HTR-8/SVneo (cell line): ENCODE measurements around the gene FAM210A.
"Not testable (repeated sequence)": the region's sequence is repeated elsewhere in the genome, so short reads cannot be mapped to it uniquely, and the experiment has no call there.

Source experiments
- DNase-seq: peaks from one replicate; pipeline ENCODE4 v3.0.0; 2011; ENCODE audit warnings: low spot score, mixed read lengths; ENCODE audit not compliant: insufficient read length
- FAIRE-seq: peaks from 2 replicates; lab custom pipeline; 2011; peaks lifted over from hg19 to GRCh38; lab: Jason Lieb, UNC

Gene FAM210A

DNA sequence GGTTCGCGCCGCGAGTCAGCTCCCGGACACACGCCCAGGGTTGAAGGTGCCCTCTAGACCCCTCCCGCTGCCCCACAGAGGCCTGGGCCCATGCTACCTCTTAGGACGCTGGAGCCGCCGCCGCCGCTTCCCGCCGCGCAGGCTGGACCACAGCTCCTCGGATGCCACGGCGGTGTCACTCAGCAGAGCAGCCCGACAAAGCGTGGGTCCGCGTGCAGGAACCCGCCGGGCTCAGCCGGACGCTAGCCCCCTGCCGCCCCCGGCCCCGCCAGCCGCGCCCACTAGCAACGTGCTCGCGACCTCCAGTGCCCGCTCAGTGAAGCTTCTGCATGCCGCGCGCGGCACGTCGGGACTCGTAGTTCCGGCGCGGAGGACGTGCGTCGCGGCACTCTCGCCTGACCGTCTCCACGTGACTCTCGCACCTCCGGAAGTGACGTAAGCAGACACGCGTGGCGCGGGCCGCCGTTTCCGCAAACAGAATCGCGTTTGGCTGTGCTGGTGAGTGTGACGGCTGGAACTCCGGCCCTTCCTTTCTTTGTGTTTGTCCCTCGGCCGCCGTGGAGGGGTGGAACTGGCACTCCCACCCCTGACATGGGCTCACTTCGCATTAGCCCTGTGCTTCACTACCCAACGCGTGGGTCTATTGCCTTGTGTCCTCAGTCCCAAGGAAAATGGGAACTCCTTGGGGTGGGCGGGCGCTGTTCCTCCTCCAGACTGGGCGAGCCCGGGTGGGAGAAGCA lies at the start of gene FAM210A, which contains the start of gene RNMT:
Gene FAM210A (minus strand): TSS at position 327 of the 740 bp plus-strand sequence. CDS start 44,481 bp downstream, outside the sequence.
Gene RNMT (plus strand): TSS at position 442 of the 740 bp plus-strand sequence. CDS start 4,845 bp downstream, outside the sequence.
- DNase-seq: peak; percentile 85
- peak; percentile 79 for FAIRE-seq

DNA sequence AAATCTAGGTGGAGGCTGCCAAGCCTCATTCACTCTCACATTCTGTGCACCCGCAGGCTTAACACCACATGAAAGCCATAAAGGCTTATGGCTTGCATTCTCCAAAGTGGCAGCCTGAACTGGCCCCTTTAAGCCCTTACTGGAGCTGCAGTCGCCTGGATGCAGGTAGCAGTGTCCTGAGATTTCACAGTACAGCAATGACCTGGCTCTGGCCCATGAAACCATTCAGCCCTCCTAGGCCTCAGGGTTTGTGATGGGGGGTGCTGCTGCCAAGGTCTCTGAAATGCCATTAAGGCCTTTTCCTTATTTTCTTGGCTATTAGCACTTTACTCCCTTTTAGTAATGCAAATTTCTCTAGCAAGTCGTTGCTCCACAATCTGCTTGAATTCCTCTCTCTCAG lies 48.7 kb upstream of the FAM210A start:
- DNase-seq (no peak), FAIRE-seq (no peak)

DNA sequence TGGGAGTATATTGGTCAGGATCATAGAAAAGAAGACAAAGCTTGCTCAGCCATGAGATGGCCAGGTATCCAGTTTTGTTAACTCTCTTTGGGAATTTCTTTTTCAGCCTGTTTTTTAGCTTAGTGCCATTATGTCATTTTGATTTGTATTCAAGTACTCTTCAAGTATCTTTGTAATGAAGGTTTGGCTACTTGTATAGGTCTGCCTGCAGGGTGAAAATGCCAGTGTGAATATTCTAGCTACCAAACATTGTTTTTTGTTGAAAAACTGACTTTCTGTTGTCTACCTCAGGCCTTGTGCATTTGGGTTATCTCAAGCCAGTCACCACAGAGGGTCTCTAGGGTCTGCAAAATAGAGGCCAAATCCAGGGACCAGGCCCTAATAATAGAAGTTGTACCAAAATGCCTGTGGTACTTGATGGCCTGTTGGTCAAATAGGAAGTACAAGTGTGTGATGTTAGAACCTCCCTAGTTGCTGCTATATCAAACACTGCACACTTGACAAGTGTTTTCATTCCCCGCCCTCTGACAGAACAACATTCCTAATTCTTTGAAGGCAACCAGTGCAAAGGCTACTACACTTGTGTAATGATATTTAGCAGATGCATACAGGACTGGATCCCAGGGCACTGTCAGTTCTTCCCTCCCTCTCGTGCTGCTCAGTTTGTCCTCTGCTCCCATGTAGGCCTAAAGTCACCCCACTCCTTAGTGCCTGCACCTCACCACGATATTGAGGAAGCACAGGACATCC lies 36.5 kb upstream of the FAM210A start:
- DNase-seq (no peak), FAIRE-seq (no peak)

DNA sequence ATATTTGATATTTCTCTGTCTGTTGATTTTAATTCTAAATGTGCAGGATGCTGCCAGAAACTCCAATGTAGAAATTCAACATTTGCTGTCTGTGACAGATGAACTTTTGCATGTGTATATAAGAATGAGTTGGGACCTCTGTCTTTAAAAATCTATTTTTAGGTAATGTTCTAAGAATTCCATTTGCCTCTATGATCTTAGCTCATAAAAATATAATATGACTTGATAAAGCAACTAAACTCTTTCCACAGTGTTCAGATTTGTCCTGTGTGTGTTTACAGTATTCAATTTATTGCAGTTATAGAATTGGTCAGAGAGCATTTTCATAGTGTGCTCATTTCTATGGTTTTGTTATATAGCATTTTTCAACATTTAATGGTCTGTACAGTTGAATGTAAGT lies 33.7 kb upstream of the FAM210A start:
- DNase-seq (no peak), FAIRE-seq (no peak)

DNA sequence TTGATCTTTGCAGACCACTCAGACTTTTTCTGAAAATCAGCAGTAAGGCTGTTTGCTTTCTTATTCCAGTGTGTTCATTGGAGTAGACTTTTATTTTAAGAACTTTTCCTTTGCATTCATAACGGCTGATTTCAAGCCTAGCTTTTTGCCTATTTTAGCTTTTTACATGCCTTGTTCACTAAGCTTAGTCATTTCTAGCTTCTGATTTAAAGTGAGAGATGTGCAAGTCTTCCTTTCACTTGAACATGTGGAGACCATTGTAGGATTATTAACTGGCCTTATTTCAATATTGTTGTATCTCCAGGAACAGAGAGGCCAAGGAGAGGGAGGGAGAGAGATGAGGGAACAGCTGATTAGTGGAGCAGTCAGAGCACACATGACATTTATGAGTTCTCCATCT lies 32.3 kb upstream of the FAM210A start:
- no peak for DNase-seq
- FAIRE-seq: no peak

- FAIRE-seq (no peak), DNase-seq (no peak)
Measured at GRCh38 chr18:13756671-13757070, 30.3 kb upstream of the FAM210A start.

- FAIRE-seq (no peak), DNase-seq (no peak)
Measured at GRCh38 chr18:13756261-13756660, 29.9 kb upstream of the FAM210A start.

DNA sequence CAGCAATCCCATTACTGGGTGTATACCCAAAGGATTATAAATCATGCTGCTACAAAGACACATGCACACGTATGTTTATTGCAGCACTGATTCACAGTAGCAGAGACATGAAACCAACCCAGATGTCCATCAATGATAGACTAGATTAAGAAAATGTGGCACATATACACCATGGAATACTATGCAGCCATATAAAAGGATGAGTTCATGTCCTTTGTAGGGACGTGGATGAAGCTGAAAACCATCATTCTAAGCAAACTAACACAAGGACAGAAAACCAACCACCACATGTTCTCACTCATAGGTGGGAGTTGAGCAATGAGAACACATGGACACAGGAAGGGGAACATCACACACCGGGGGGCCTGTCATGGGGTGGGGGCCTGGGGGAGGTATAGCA lies 25.2 kb upstream of the FAM210A start:
- not testable (repeated sequence) for DNase-seq, FAIRE-seq

- no peak for DNase-seq
- no peak for FAIRE-seq
Measured at GRCh38 chr18:13746633-13747032, 20.3 kb upstream of the FAM210A start.

- FAIRE-seq: no peak
- DNase-seq: no peak
Measured at GRCh38 chr18:13745696-13746095, 19.3 kb upstream of the FAM210A start.

DNA sequence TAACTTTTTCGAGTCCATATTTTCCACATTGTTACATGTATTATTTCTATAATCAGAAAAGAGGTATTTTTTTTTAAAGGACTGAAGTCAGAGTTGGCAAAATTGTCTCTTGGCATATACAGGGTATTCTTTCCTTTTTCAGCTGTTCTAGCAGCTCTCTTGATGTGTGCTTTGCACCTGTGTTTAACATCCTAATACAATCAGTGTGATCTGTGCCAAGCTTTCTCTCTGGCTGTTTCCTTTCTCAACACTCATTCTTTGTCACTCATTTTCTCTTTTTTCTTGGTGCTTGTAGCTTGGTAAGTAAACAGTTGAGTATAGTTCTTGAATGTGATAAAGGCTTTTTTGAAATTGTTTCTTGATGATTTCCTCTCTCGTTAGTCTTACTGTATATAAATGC lies 9.3 kb upstream of the FAM210A start:
- FAIRE-seq (no peak), DNase-seq (no peak)

DNA sequence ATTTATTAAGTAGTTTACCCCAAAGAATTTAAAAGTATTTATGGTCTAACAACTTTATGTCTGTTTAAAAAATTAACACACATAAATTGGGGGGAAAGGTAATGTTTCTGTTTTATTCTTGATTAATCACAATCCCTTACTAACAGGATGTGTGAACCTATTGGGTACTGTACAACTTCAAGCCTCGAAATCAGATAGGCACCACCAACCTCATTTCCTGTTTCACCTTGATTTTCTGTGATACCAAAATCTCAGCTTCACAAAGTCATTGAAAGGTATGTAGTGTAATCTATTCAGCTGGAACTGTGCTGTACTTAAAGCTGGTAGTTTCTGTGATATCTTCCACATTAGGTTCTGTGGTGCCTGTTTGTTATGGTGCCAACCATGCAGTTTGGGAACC lies 4.1 kb upstream of the FAM210A start:
- FAIRE-seq: no peak
- no peak for DNase-seq

- DNase-seq (no peak), FAIRE-seq (no peak)
Measured at GRCh38 chr18:13726972-13727331, 594 bp upstream of the FAM210A start.

GRCh38 chr18:13725566-13726231 lies 659 bp downstream of the FAM210A start:
- FAIRE-seq (no peak), DNase-seq (no peak)

GRCh38 chr18:13720847-13721246 lies 5.5 kb downstream of the FAM210A start:
- no peak for FAIRE-seq
- no peak for DNase-seq

DNA sequence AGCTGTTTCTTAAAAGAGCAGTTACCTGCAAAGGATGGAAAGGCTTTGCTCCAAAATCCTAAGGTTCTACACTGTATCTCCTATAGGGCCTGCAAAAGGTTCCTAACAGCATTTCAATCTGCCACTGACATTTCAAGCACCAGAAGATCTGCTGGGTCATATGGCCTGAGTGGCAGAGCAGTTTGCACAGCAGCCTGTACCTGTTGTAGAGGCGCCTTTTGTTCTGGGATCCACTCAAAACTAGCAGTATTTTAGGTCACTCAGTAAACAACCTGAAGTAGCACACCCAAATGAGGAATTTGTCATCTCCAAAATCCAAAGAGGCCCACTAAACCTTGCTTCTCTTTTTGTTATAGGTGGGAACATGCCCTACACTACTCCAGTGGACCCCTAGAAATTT lies 6.2 kb downstream of the FAM210A start:
- DNase-seq (no peak), FAIRE-seq (no peak)

DNA sequence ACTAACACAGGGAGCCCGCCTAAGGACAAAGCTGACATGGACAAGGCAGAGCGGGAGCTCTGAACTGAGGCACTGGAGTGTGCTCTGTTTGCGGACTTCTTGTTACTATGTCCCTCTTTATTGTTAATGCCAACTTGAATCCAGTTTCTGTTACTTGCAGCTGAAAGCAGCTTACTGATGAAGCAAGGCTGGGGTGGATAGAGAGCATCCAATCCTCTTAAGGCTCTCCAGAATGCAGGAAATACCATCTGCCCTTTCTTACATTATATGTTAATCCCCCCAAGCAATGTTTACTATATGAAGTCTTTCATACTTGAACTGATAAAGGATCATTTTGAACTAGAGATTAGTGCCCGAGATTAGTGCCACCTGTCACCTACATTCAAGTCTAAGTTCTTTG lies 9.4 kb downstream of the FAM210A start:
- DNase-seq (no peak), FAIRE-seq (no peak)

GRCh38 chr18:13715330-13715729 lies 11.0 kb downstream of the FAM210A start:
- DNase-seq: no peak
- FAIRE-seq: no peak

DNA sequence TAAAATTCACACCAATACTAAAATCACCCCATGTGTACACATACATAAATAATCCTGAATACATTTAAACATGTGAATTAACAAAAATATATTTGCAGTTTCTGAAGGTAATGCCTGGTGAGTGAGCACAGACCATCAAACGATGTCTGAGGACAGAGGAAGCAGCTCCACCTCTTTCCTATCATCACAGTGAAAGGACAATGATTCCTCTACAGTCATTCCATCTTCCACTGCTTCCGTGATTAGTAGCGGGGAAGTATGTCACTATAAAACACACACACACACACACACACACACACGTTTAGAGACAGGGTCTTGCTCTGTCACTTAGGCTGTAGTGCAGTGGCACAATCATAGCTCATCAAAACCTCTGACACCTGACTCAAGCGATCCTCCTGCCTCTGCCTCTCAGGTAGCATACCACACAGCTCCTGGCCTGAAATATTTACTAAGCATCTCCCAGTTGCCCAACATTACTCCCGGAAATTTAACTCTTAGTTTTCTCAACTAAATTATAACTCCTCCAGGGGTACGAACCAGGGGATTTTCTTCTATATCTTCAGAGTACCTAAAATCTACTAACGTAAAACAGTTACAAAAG lies 12.8 kb downstream of the FAM210A start:
- DNase-seq: no peak
- FAIRE-seq: no peak

DNA sequence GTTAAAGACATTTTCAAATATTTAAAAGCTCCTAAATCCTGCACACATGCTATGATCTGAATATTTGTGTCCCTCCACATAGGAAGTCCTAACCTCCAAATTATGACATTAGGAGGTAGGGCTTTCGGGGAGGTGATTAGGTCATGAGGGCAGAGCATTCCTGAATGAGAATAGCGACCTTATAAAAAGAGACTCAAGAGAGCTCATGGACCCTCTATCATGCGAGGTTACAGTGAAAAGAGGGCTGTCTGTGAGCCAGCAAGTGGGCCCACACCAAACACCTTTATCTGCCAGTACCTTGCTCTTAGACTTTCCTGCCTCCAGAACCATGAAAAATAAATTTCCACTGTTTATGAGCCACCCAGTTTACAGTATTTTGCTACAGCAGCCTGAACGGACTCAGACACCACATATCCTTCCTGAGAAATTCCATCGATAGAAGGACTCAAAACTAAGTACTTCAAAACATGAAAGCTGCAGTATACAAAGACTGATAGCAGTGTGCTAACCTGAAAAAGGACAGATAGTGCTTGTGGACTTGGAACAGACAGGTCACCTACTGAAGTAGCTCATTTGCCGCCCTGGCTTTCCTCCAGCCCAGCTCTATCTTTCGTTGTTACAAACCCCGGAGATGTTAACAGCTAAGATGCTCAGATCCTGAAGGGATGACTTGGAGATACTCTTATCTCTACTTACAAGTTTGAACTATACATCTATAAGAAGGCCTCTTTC lies 13.8 kb downstream of the FAM210A start:
- FAIRE-seq: no peak
- DNase-seq: no peak
